ENCODE measurements around the gene UGGT2.
A peak's percentile ranks its signal among the peaks of the same experiment; 100 is the strongest.

Gene UGGT2

GRCh38 chr13:96053003-96053703 lies at the start of gene UGGT2:
TSS of gene UGGT2 (minus strand) at chr13:96053401. CDS start at chr13:96053312, 89 bp downstream.
- H3K36me3 Mint-ChIP-seq (ENCODE audit: insufficient read depth), result no peaks in the 10 kb centered on the region
- H3K4me1 Mint-ChIP-seq, result no peaks in the 10 kb centered on the region
- DNase-seq (ENCODE audit: low spot score in 2 of 2) (no peak), ATAC-seq (replicated peaks; ENCODE audit: extremely low read depth, poor library complexity, severe bottlenecking) (no peak)
- no peak within 1 kb of the TSS for H3K27ac Mint-ChIP-seq (ENCODE audit: low read depth)
- peaks cover 11% of the 10 kb centered on the region for H3K9me3 Mint-ChIP-seq
- peak within 1 kb of the TSS; percentile 41 for H3K4me3 Mint-ChIP-seq
- H3K27me3 Mint-ChIP-seq, result no peaks in the 10 kb centered on the region

GRCh38 chr13:96100457-96101220 lies 47.4 kb upstream of the UGGT2 start:
- no peak for ATAC-seq (replicated peaks; ENCODE audit: extremely low read depth, poor library complexity, severe bottlenecking)
- H3K4me3 Mint-ChIP-seq, result no peak overlapping the region
- H3K9me3 Mint-ChIP-seq, result peaks cover 13% of the 10 kb centered on the region
- H3K27ac Mint-ChIP-seq (ENCODE audit: low read depth), result no peak overlapping the region
- H3K27me3 Mint-ChIP-seq, result no peaks in the 10 kb centered on the region
- H3K4me1 Mint-ChIP-seq, result no peaks in the 10 kb centered on the region
- H3K36me3 Mint-ChIP-seq (ENCODE audit: insufficient read depth), result no peaks in the 10 kb centered on the region
- no peak for DNase-seq (ENCODE audit: low spot score in 2 of 2)

- Mint-ChIP-seq H3K27me3 (peaks cover 50% of the 10 kb centered on the region), H3K36me3 (ENCODE audit: insufficient read depth) (no peaks in the 10 kb centered on the region), H3K4me1 (no peaks in the 10 kb centered on the region), H3K27ac (ENCODE audit: low read depth) (no peak overlapping the region), H3K4me3 (no peak overlapping the region), H3K9me3 (peaks cover 6% of the 10 kb centered on the region)
- ATAC-seq (replicated peaks; ENCODE audit: extremely low read depth, poor library complexity, severe bottlenecking), result no peak
- DNase-seq (ENCODE audit: low spot score in 2 of 2), result no peak
Measured at GRCh38 chr13:96093296-96094006, 40.2 kb upstream of the UGGT2 start.

- Mint-ChIP-seq H3K27ac (ENCODE audit: low read depth) (no peak overlapping the region), H3K4me1 (no peaks in the 10 kb centered on the region), H3K36me3 (ENCODE audit: insufficient read depth) (no peaks in the 10 kb centered on the region), H3K4me3 (no peak overlapping the region), H3K9me3 (no peaks in the 10 kb centered on the region), H3K27me3 (peaks cover 56% of the 10 kb centered on the region)
- ATAC-seq (replicated peaks; ENCODE audit: extremely low read depth, poor library complexity, severe bottlenecking), result no peak
- DNase-seq (ENCODE audit: low spot score in 2 of 2), result no peak
Measured at GRCh38 chr13:96091164-96092117, 38.2 kb upstream of the UGGT2 start.

GRCh38 chr13:96090240-96091101 lies 37.3 kb upstream of the UGGT2 start:
- no peaks in the 10 kb centered on the region for H3K4me1 Mint-ChIP-seq
- H3K27me3 Mint-ChIP-seq, result peaks cover 56% of the 10 kb centered on the region
- DNase-seq (ENCODE audit: low spot score in 2 of 2) (no peak), ATAC-seq (replicated peaks; ENCODE audit: extremely low read depth, poor library complexity, severe bottlenecking) (no peak)
- H3K4me3 Mint-ChIP-seq, result no peak overlapping the region
- H3K36me3 Mint-ChIP-seq (ENCODE audit: insufficient read depth), result no peaks in the 10 kb centered on the region
- no peak overlapping the region for H3K27ac Mint-ChIP-seq (ENCODE audit: low read depth)
- H3K9me3 Mint-ChIP-seq, result peaks cover 6% of the 10 kb centered on the region

- Mint-ChIP-seq H3K9me3 (peaks cover 9% of the 10 kb centered on the region), H3K27me3 (peaks cover 56% of the 10 kb centered on the region), H3K36me3 (ENCODE audit: insufficient read depth) (no peaks in the 10 kb centered on the region), H3K27ac (ENCODE audit: low read depth) (no peak within 1 kb of the TSS), H3K4me1 (no peaks in the 10 kb centered on the region), H3K4me3 (no peak within 1 kb of the TSS)
- DNase-seq (ENCODE audit: low spot score in 2 of 2) (no peak), ATAC-seq (replicated peaks; ENCODE audit: extremely low read depth, poor library complexity, severe bottlenecking) (no peak)
Measured at GRCh38 chr13:96089749-96090239, 36.6 kb upstream of the UGGT2 start, which contains the start of gene HS6ST3. TSS of gene HS6ST3 (plus strand) at chr13:96090107.

GRCh38 chr13:96089139-96089538 lies 35.9 kb upstream of the UGGT2 start:
- Mint-ChIP-seq H3K27ac (ENCODE audit: low read depth) (no peak overlapping the region), H3K27me3 (peaks cover 50% of the 10 kb centered on the region), H3K4me3 (no peak overlapping the region), H3K36me3 (ENCODE audit: insufficient read depth) (no peaks in the 10 kb centered on the region), H3K4me1 (no peaks in the 10 kb centered on the region), H3K9me3 (peaks cover 9% of the 10 kb centered on the region)
- no peak for DNase-seq (ENCODE audit: low spot score in 2 of 2)
- no peak for ATAC-seq (replicated peaks; ENCODE audit: extremely low read depth, poor library complexity, severe bottlenecking)

- H3K36me3 Mint-ChIP-seq (ENCODE audit: insufficient read depth), result no peaks in the 10 kb centered on the region
- ATAC-seq (replicated peaks; ENCODE audit: extremely low read depth, poor library complexity, severe bottlenecking) (no peak), DNase-seq (ENCODE audit: low spot score in 2 of 2) (no peak)
- peaks cover 25% of the 10 kb centered on the region for H3K27me3 Mint-ChIP-seq
- H3K4me1 Mint-ChIP-seq, result no peaks in the 10 kb centered on the region
- peaks cover 18% of the 10 kb centered on the region for H3K9me3 Mint-ChIP-seq
- H3K4me3 Mint-ChIP-seq, result no peak overlapping the region
- no peak overlapping the region for H3K27ac Mint-ChIP-seq (ENCODE audit: low read depth)
Measured at GRCh38 chr13:96086736-96087135, 33.5 kb upstream of the UGGT2 start.

GRCh38 chr13:96082640-96083039 lies 29.4 kb upstream of the UGGT2 start:
- H3K9me3 Mint-ChIP-seq, result peaks cover 30% of the 10 kb centered on the region
- H3K27ac Mint-ChIP-seq (ENCODE audit: low read depth), result no peak overlapping the region
- H3K4me3 Mint-ChIP-seq, result no peak overlapping the region
- peaks cover 5% of the 10 kb centered on the region for H3K36me3 Mint-ChIP-seq (ENCODE audit: insufficient read depth)
- ATAC-seq (replicated peaks; ENCODE audit: extremely low read depth, poor library complexity, severe bottlenecking) (no peak), DNase-seq (ENCODE audit: low spot score in 2 of 2) (no peak)
- H3K27me3 Mint-ChIP-seq, result no peaks in the 10 kb centered on the region
- H3K4me1 Mint-ChIP-seq, result no peaks in the 10 kb centered on the region

GRCh38 chr13:96081888-96082287 lies 28.7 kb upstream of the UGGT2 start:
- no peak for DNase-seq (ENCODE audit: low spot score in 2 of 2)
- Mint-ChIP-seq H3K27ac (ENCODE audit: low read depth) (no peak overlapping the region), H3K27me3 (no peaks in the 10 kb centered on the region), H3K4me3 (no peak overlapping the region), H3K4me1 (no peaks in the 10 kb centered on the region), H3K36me3 (ENCODE audit: insufficient read depth) (peaks cover 5% of the 10 kb centered on the region), H3K9me3 (peaks cover 35% of the 10 kb centered on the region)
- no peak for ATAC-seq (replicated peaks; ENCODE audit: extremely low read depth, poor library complexity, severe bottlenecking)

GRCh38 chr13:96080676-96081075 lies 27.5 kb upstream of the UGGT2 start:
- no peak for DNase-seq (ENCODE audit: low spot score in 2 of 2)
- Mint-ChIP-seq H3K36me3 (ENCODE audit: insufficient read depth) (peaks cover 5% of the 10 kb centered on the region), H3K27ac (ENCODE audit: low read depth) (no peak overlapping the region), H3K4me1 (no peaks in the 10 kb centered on the region), H3K9me3 (peaks cover 36% of the 10 kb centered on the region), H3K27me3 (no peaks in the 10 kb centered on the region), H3K4me3 (no peak overlapping the region)
- ATAC-seq (replicated peaks; ENCODE audit: extremely low read depth, poor library complexity, severe bottlenecking), result no peak

Measured in central memory CD8-positive, alpha-beta T cell (primary cell).